Neural cell (in vitro differentiated cells): ENCODE measurements around the gene ZBTB44. TPM values are rescaled to one million over a fixed set of nuclear protein-coding genes. Genes with fewer than 3 reads are reported as not detected.

Source experiments
- H2AFZ ChIP-seq: fragments of 200-600, 300-800 bp; sonication (generic), shearing (Covaris generic); 2 replicates; pipeline ENCODE4 v1.6.0; 2014; ENCODE audit warnings: low read depth, mild to moderate bottlenecking, antibody characterized with exemption, low read length, moderate library complexity
- H3F3A ChIP-seq: fragments of 200-600 bp; shearing (Covaris generic); 2 replicates; pipeline ENCODE4 v1.6.1; 2016; ENCODE audit warnings: mild to moderate bottlenecking, moderate library complexity, mixed read lengths, antibody characterized with exemption, low read length; ENCODE audit not compliant: insufficient read depth, poor library complexity, severe bottlenecking
- H3K27ac ChIP-seq: fragments of 200-600, 300-800 bp; sonication (generic), shearing (Covaris generic); 2 replicates; pipeline ENCODE4 v1.5.1; 2014; ENCODE audit warnings: mild to moderate bottlenecking, low read length, moderate library complexity
- H3K27me3 ChIP-seq: fragments of 300-800, 200-600 bp; sonication (generic), shearing (Covaris generic); 2 replicates; pipeline ENCODE4 v1.6.0; 2014; ENCODE audit warnings: mild to moderate bottlenecking, low read depth, low read length, moderate library complexity; ENCODE audit not compliant: insufficient read depth
- H3K36me3 ChIP-seq: fragments of 300-800, 200-600 bp; sonication (generic), shearing (Covaris generic); 2 replicates; pipeline ENCODE4 v1.5.1; 2014; ENCODE audit warnings: mild to moderate bottlenecking, antibody characterized with exemption, low read length, moderate library complexity; ENCODE audit not compliant: insufficient read depth
- H3K4me2 ChIP-seq: fragments of 300-800, 200-600 bp; sonication (generic), shearing (Covaris generic); 2 replicates; pipeline ENCODE4 v1.6.0; 2014; ENCODE audit warnings: mild to moderate bottlenecking, low read length
- H3K4me3 ChIP-seq: fragments of 300-800, 200-600 bp; sonication (generic), shearing (Covaris generic); 2 replicates; pipeline ENCODE4 v1.5.1; 2014; ENCODE audit warnings: mild to moderate bottlenecking, low read length, moderate library complexity
- H3K79me2 ChIP-seq: fragments of 200-600 bp; shearing (Covaris generic); replicated peaks from 2 replicates; pipeline ENCODE4 v1.6.0; 2014; ENCODE audit warnings: mild to moderate bottlenecking, low read length, moderate library complexity; ENCODE audit not compliant: insufficient read depth
- H3K9ac ChIP-seq: fragments of 300-800, 200-600 bp; sonication (generic), shearing (Covaris generic); 2 replicates; pipeline ENCODE4 v1.6.1; 2016; ENCODE audit warnings: mild to moderate bottlenecking, low read length, mixed read lengths
- H3K9me2 ChIP-seq: fragments of 200-600 bp; shearing (Covaris generic); 2 replicates; pipeline ENCODE4 v1.6.1; 2016; ENCODE audit warnings: mild to moderate bottlenecking, low read length, mixed read lengths; ENCODE audit not compliant: insufficient read depth
- H3K9me3 ChIP-seq: fragments of 200-600, 300-800 bp; sonication (generic), shearing (Covaris generic); 2 replicates; pipeline ENCODE4 v1.6.1; 2016; ENCODE audit warnings: mild to moderate bottlenecking, mixed run types, low read length, moderate library complexity, mixed read lengths
- H4K20me1 ChIP-seq: fragments of 200-600 bp; shearing (Covaris generic); 2 replicates; pipeline ENCODE4 v1.6.1; 2016; ENCODE audit warnings: mild to moderate bottlenecking, mixed run types; ENCODE audit not compliant: insufficient read depth
- CTCF ChIP-seq: fragments of 450-650 bp; IDR thresholded peaks from 2 replicates; pipeline ENCODE4 v1.5.1; 2014; ENCODE audit warnings: antibody characterized with exemption, mild to moderate bottlenecking, moderate library complexity; ENCODE audit not compliant: poor library complexity, severe bottlenecking
- EP300 ChIP-seq: fragments of 450-650 bp; conservative IDR thresholded peaks from 2 replicates; pipeline ENCODE4 v1.6.1; 2014; ENCODE audit warnings: antibody characterized with exemption, mild to moderate bottlenecking, moderate library complexity; ENCODE audit not compliant: poor library complexity, severe bottlenecking
- EZH2 ChIP-seq: fragments of 200-600, 300-800 bp; shearing (Covaris generic), sonication (generic); IDR thresholded peaks from 2 replicates; pipeline ENCODE4 v1.6.1; 2014; ENCODE audit warnings: antibody characterized with exemption, low read length, borderline replicate concordance, mild to moderate bottlenecking; ENCODE audit not compliant: insufficient read depth, poor library complexity, severe bottlenecking
- MXI1 ChIP-seq: fragments of 450-650 bp; conservative IDR thresholded peaks from 2 replicates; pipeline ENCODE4 v1.6.1; 2014; ENCODE audit warnings: antibody characterized with exemption, mild to moderate bottlenecking; ENCODE audit not compliant: poor library complexity, severe bottlenecking
- POLR2AphosphoS5 ChIP-seq: IDR thresholded peaks from 2 replicates; pipeline ENCODE4 v1.6.1; 2012
- RAD21 ChIP-seq: fragments of 450-650 bp; conservative IDR thresholded peaks from 2 replicates; pipeline ENCODE4 v1.6.1; 2014; ENCODE audit warnings: antibody characterized with exemption, mild to moderate bottlenecking, moderate library complexity
- SMC3 ChIP-seq: fragments of 450-650 bp; conservative IDR thresholded peaks from 2 replicates; pipeline ENCODE4 v1.6.1; 2014; ENCODE audit warnings: antibody characterized with exemption, mild to moderate bottlenecking, moderate library complexity; ENCODE audit not compliant: poor library complexity
- TAF1 ChIP-seq: IDR thresholded peaks from 2 replicates; pipeline ENCODE4 v1.6.1; 2012; ENCODE audit warnings: low read depth
- polyA plus RNA-seq: library from polyadenylated mRNA; depleted of rRNA; stranded (reverse); fragments of >200 nt; gene quantifications from 2 replicates; pipeline ENCODE4 v1.2.3, GENCODE V29; 2014
- TF ChIP-seq, protein P1 (sequence below): IDR thresholded peaks from 2 replicates; pipeline ENCODE4 v1.6.1; 2012; ENCODE audit warnings: borderline replicate concordance

ZBTB44 gene
- polyA plus RNA-seq, 1 donor from 2014 or later, result 23.3 TPM

GRCh38 chr11:130180896-130181294, 133.8 kb downstream of the ZBTB44 start:
- Histone ChIP-seq H3K79me2 (no peaks in the 10 kb centered on the region), H3K27ac (no peak overlapping the region), H3K4me2 (no peak overlapping the region), H3F3A (no peaks in the 10 kb centered on the region), H2AFZ (no peak overlapping the region), H3K9ac (no peak overlapping the region), H4K20me1 (no peaks in the 10 kb centered on the region), H3K9me3 (no peaks in the 10 kb centered on the region), H3K36me3 (no peaks in the 10 kb centered on the region), H3K9me2 (no peaks in the 10 kb centered on the region), H3K27me3 (no peaks in the 10 kb centered on the region), H3K4me3 (no peak overlapping the region)
- TF ChIP-seq CTCF (no peak), POLR2AphosphoS5 (no peak), SMC3 (no peak), RAD21 (no peak), EZH2 (no peak), TAF1 (no peak), MXI1 (no peak), EP300 (no peak)
- TF ChIP-seq, protein P1, sequence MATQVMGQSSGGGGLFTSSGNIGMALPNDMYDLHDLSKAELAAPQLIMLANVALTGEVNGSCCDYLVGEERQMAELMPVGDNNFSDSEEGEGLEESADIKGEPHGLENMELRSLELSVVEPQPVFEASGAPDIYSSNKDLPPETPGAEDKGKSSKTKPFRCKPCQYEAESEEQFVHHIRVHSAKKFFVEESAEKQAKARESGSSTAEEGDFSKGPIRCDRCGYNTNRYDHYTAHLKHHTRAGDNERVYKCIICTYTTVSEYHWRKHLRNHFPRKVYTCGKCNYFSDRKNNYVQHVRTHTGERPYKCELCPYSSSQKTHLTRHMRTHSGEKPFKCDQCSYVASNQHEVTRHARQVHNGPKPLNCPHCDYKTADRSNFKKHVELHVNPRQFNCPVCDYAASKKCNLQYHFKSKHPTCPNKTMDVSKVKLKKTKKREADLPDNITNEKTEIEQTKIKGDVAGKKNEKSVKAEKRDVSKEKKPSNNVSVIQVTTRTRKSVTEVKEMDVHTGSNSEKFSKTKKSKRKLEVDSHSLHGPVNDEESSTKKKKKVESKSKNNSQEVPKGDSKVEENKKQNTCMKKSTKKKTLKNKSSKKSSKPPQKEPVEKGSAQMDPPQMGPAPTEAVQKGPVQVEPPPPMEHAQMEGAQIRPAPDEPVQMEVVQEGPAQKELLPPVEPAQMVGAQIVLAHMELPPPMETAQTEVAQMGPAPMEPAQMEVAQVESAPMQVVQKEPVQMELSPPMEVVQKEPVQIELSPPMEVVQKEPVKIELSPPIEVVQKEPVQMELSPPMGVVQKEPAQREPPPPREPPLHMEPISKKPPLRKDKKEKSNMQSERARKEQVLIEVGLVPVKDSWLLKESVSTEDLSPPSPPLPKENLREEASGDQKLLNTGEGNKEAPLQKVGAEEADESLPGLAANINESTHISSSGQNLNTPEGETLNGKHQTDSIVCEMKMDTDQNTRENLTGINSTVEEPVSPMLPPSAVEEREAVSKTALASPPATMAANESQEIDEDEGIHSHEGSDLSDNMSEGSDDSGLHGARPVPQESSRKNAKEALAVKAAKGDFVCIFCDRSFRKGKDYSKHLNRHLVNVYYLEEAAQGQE, result no peak

DNA sequence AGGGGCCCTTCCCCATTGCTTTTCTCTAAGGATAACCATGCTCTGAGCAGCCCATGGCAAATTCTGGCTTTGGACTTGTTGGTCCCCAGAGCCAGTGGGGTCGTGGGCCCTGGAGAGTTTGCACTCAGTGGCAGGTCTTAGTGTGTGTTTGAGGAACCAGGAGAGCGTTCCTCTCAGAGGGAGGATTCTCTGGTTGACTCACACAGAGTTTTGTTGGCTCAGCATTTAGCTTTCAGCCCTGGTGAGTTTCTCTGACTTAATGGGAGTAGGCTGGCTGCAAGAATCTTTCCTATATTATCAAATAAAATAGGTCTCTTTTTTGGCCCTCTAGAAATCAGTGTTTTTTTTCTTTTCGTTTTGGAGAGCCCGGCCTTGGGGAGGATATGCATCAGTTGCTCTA, 134.2 kb downstream of the ZBTB44 start:
- no peak overlapping the region for H3K27ac ChIP-seq

More for the DNA sequence above, 134.2 kb downstream of the ZBTB44 start:
- no peaks in the 10 kb centered on the region for H3K9me3 ChIP-seq
- H2AFZ ChIP-seq, result no peak overlapping the region
- TF ChIP-seq TAF1 (no peak), MXI1 (no peak), EZH2 (no peak), POLR2AphosphoS5 (no peak), RAD21 (no peak), CTCF (no peak), EP300 (no peak), SMC3 (no peak)
- TF ChIP-seq, protein P1, result no peak
- H3K4me3 ChIP-seq, result no peak overlapping the region
- H3K36me3 ChIP-seq, result no peaks in the 10 kb centered on the region
- H3K9me2 ChIP-seq, result no peaks in the 10 kb centered on the region
- H4K20me1 ChIP-seq, result no peaks in the 10 kb centered on the region
- H3F3A ChIP-seq, result no peaks in the 10 kb centered on the region
- H3K9ac ChIP-seq, result no peak overlapping the region
- no peaks in the 10 kb centered on the region for H3K27me3 ChIP-seq
- no peaks in the 10 kb centered on the region for H3K79me2 ChIP-seq
- H3K4me2 ChIP-seq, result no peak overlapping the region
